Measurements from ENCODE around the gene IBTK. TPM values are rescaled to one million over a fixed set of nuclear protein-coding genes. Genes with fewer than 3 reads are reported as not detected.
"Not testable (repeated sequence)": the region's sequence is repeated elsewhere in the genome, so short reads cannot be mapped to it uniquely, and the experiment has no call there.

IBTK gene
- polyA plus RNA-seq, 3 donors, result 7.0 to 20.2 (median 13.1) TPM

GRCh38 chr6:82257088-82257774, 9.7 kb upstream of the IBTK start:
- Histone ChIP-seq H4K20me1 (ENCODE audit: insufficient read depth, low read length) (no peaks in the 10 kb centered on the region), H2AFZ (ENCODE audit: insufficient read depth, low read depth, low read length, poor library complexity, severe bottlenecking) (peak overlapping the region; percentile 48), H3K4me2 (replicated peaks; ENCODE audit: extremely low read depth, low read length, poor library complexity, severe bottlenecking) (no peak overlapping the region), H3K36me3 (replicated peaks in 1 of 2; ENCODE audit: control insufficient read depth in 1 of 2, insufficient read depth in 2 of 2, low read length in 2 of 2) (no peaks in the 10 kb centered on the region), H3K4me1 (ENCODE audit: control insufficient read depth in 1 of 2, insufficient read depth in 2 of 2, low read length in 2 of 2) (peaks cover 27 to 34% of the 10 kb centered on the region in 2 donors), H3K27ac (ENCODE audit: low read depth in 1 of 2, low read length in 2 of 2) (no peak overlapping the region), H3K27me3 (ENCODE audit: control insufficient read depth in 2 of 2, insufficient read depth in 2 of 2, low read length in 2 of 2) (no peaks in the 10 kb centered on the region), H3K9me3 (replicated peaks in 1 of 2; ENCODE audit: control insufficient read depth in 1 of 2, insufficient read depth in 1 of 2, low read length in 2 of 2) (no peaks in the 10 kb centered on the region), H3K79me2 (ENCODE audit: insufficient read depth, low read length) (no peaks in the 10 kb centered on the region), H3K4me3 (replicated peaks in 1 of 3; ENCODE audit: low read depth in 2 of 3, low read length in 3 of 3) (no peak overlapping the region), H3K9ac (ENCODE audit: insufficient read depth, low read length, poor library complexity, severe bottlenecking) (no peak overlapping the region)
- no peaks in the 10 kb centered on the region for H3K36me3 Mint-ChIP-seq
- no peaks in the 10 kb centered on the region for H3K27me3 Mint-ChIP-seq (ENCODE audit: low read depth in 3 of 3)
- peaks cover 25% of the 10 kb centered on the region for H3K4me1 Mint-ChIP-seq
- peaks cover 0 to 2% (median 0%) of the 10 kb centered on the region in 7 donors for H3K9me3 Mint-ChIP-seq
- intact Hi-C loops (cut with micrococcal nuclease), result no loop called here
- WGBS (ENCODE audit: insufficient coverage), result no CpG with 5 or more reads among the region's 1 CpG
- peak overlapping the region in 1 of 7 donors; percentile 38 for H3K27ac Mint-ChIP-seq
- no peak for TF ChIP-seq CTCF (IDR thresholded peaks at IDR 0.05)
- no peak for DNase-seq
- H3K4me3 Mint-ChIP-seq, result no peak overlapping the region

GRCh38 chr6:82254722-82255121, 7.2 kb upstream of the IBTK start:
- H3K36me3 Mint-ChIP-seq; DNase-seq; H3K27me3 ChIP-seq (ENCODE audit: control insufficient read depth in 2 of 2, insufficient read depth in 2 of 2, low read length in 2 of 2); H3K4me3 Mint-ChIP-seq; H3K27ac Mint-ChIP-seq; H3K4me1 Mint-ChIP-seq; H3K9me3 Mint-ChIP-seq; H4K20me1 ChIP-seq (ENCODE audit: insufficient read depth, low read length); H3K36me3 ChIP-seq (replicated peaks in 1 of 2; ENCODE audit: control insufficient read depth in 1 of 2, insufficient read depth in 2 of 2, low read length in 2 of 2); H3K27me3 Mint-ChIP-seq (ENCODE audit: low read depth in 3 of 3); H3K27ac ChIP-seq (ENCODE audit: low read depth in 1 of 2, low read length in 2 of 2); H3K4me3 ChIP-seq (replicated peaks in 1 of 3; ENCODE audit: low read depth in 2 of 3, low read length in 3 of 3); H3K4me2 ChIP-seq (replicated peaks; ENCODE audit: extremely low read depth, low read length, poor library complexity, severe bottlenecking); H3K9ac ChIP-seq (ENCODE audit: insufficient read depth, low read length, poor library complexity, severe bottlenecking); H3K9me3 ChIP-seq (replicated peaks in 1 of 2; ENCODE audit: control insufficient read depth in 1 of 2, insufficient read depth in 1 of 2, low read length in 2 of 2); H2AFZ ChIP-seq (ENCODE audit: insufficient read depth, low read depth, low read length, poor library complexity, severe bottlenecking); H3K79me2 ChIP-seq (ENCODE audit: insufficient read depth, low read length): not testable (repeated sequence)
- WGBS (ENCODE audit: insufficient coverage), result no CpG with 5 or more reads among the region's 5 CpGs
- H3K4me1 ChIP-seq (ENCODE audit: control insufficient read depth in 1 of 2, insufficient read depth in 2 of 2, low read length in 2 of 2), result peaks cover 9 to 12% of the 10 kb centered on the region in 2 donors
- intact Hi-C loops (cut with micrococcal nuclease), result loop anchor here (5.0 kb wide), 1 partner anchor 803 kb away; no protein-coding TSS in a partner anchor

All from CD14-positive monocyte (primary cell).